Diencephalon (tissue), 1 donor: ENCODE results near the gene COL6A3. TPM values are rescaled to one million over a fixed set of nuclear protein-coding genes. Genes with fewer than 3 reads are reported as not detected.

Experiments
- total RNA-seq: library from RNA; depleted of rRNA; stranded (reverse); fragments of >200 nt; gene quantifications from one replicate; pipeline ENCODE4 v1.2.3, GENCODE V29; 2014

Gene COL6A3
- 14.1 TPM for total RNA-seq

GRCh38 chr2:237413777-237414661 is at the start of gene COL6A3:
Gene COL6A3 (minus strand): TSS chr2:237414164. CDS start chr2:237396817, 17,347 bp downstream.

Other genes with a start within 250 kb of the COL6A3 start
- 0.69 TPM for gene MLPH, start 73.1 kb upstream of the COL6A3 start, total RNA-seq
- gene PRLH, start 152.4 kb upstream of the COL6A3 start, total RNA-seq: not detected
- under 0.01 TPM for gene RAB17, start 176.6 kb upstream of the COL6A3 start, total RNA-seq
- 36.9 TPM for gene LRRFIP1, start 213.4 kb upstream of the COL6A3 start, total RNA-seq